Testis (tissue), 2 donors: ENCODE results near the gene AZGP1.

Experiments
- POLR2A ChIP-seq: fragments of 450-650 bp; IDR thresholded peaks from one replicate; pipeline ENCODE4 v1.6.1; 2017; ENCODE audit warnings: antibody characterized with exemption, mild to moderate bottlenecking, moderate library complexity
- TF ChIP-seq, protein P1 (sequence below), 3 experiments: fragments of 450-650 bp in 2 of 3; fragments of 200-600 bp in 1 of 3; sonication (generic) in 1 of 3; IDR thresholded peaks; one replicate each; pipeline ENCODE4 v1.5.1; 2016 to 2019; ENCODE audit warnings: antibody characterized with exemption in 3 of 3, mild to moderate bottlenecking in 2 of 3, moderate library complexity in 1 of 3

DNA sequence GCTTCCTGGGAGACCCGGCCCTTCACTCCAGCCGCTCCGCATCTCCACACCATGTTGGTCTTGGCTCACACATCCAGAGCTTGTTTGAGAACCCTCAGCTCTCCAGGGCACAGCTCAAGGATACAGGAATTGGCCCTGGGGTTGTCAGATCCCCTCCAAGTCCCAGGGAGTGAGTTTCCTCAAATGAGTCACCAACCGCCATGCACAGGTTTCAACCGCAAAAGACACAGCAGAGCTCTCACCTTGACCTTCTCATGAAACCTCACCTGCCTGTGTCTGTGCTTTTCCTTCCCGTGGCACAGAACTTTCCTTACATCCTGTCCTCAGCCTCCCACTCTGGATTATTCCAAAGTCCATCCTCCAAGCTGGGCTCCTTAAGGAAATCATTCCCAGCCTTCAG, 20.6 kb downstream of the AZGP1 start:
- TF ChIP-seq, protein P1, sequence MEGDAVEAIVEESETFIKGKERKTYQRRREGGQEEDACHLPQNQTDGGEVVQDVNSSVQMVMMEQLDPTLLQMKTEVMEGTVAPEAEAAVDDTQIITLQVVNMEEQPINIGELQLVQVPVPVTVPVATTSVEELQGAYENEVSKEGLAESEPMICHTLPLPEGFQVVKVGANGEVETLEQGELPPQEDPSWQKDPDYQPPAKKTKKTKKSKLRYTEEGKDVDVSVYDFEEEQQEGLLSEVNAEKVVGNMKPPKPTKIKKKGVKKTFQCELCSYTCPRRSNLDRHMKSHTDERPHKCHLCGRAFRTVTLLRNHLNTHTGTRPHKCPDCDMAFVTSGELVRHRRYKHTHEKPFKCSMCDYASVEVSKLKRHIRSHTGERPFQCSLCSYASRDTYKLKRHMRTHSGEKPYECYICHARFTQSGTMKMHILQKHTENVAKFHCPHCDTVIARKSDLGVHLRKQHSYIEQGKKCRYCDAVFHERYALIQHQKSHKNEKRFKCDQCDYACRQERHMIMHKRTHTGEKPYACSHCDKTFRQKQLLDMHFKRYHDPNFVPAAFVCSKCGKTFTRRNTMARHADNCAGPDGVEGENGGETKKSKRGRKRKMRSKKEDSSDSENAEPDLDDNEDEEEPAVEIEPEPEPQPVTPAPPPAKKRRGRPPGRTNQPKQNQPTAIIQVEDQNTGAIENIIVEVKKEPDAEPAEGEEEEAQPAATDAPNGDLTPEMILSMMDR (IDR thresholded peaks at IDR 0.05) = no peak
- TF ChIP-seq POLR2A = no peak
